Measurements from ENCODE around the gene LRMDA. TPM values are rescaled to one million over a fixed set of nuclear protein-coding genes. Genes with fewer than 3 reads are reported as not detected.
A peak's percentile ranks its signal among the peaks of the same experiment; 100 is the strongest.

Gene LRMDA
- total RNA-seq, 1 experiment from 2014 or later = not detected

DNA sequence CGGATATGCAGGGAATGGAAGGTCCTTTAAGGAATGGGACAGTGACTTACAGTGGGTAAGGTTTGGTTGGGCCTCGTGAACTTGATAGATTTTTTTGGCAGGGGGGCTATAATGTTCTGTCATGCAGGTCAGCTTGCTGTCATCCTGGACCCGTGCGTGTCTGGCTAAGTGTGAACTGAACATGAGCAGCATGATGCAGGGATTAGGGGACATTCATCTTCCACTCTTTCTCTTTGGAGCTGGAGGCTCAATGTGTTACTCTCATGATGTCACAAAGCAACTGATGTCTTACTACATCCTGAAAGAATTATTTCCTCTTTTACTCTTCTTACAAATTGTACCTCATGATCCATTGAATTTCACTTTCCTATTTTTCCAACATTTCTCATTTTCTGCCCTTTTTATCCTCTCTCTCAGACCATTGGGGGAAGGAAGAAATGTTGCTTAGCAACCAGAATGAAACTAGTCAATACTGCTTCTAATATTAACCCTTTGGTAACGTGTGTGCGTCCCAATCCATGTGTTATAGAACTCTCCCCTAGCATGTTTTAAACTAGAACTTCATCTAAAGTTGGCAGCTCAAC, 549.1 kb downstream of the LRMDA start:
- no peaks in the 10 kb centered on the region for H3K36me3 ChIP-seq (replicated peaks; ENCODE audit: control insufficient read depth, insufficient read depth, low read length)
- no peaks in the 10 kb centered on the region for H3K27me3 ChIP-seq (ENCODE audit: control insufficient read depth, insufficient read depth, low read length)
- no peak overlapping the region for H3K4me3 ChIP-seq (ENCODE audit: insufficient read depth, low read depth, low read length)
- no peak for DNase-seq

DNA sequence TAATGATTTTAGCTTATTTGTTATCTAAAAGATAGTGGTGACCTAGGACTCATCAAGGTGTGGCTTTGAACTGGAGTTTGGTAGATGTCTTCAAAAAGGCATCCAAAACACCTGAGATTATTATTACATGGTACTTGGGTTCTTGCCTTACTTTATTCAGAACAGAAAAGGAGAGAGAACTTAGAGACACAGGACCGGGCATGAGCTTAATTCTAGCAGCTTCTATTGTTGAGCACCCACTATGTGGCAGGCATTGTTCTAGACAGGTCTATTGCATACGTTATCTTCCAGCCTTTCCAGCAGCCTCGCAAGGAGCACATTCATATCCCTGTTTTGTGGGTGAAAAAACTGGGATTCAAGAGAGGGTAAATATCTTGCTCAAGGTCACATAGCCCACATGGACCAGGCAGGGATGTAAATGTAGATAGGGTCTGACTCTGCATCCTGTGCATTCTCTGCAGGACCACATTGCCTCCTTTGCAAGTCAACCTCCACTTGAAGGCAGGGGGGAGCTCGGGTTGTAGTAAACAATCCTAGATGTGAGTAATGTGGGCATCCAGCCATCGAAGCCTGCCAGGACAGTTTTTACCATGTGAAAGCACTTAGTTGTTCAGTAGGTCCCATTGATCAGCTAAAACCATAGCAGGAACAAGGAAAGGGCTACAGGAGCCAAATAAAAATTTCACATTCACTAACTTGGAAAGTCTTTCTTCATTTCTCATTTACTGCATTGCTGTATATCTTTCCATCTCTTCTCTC, 551.4 kb downstream of the LRMDA start:
- Histone ChIP-seq H3K4me3 (ENCODE audit: insufficient read depth, low read depth, low read length) (no peak overlapping the region), H3K36me3 (replicated peaks; ENCODE audit: control insufficient read depth, insufficient read depth, low read length) (no peaks in the 10 kb centered on the region), H3K27me3 (ENCODE audit: control insufficient read depth, insufficient read depth, low read length) (no peaks in the 10 kb centered on the region)
- DNase-seq = no peak

DNA sequence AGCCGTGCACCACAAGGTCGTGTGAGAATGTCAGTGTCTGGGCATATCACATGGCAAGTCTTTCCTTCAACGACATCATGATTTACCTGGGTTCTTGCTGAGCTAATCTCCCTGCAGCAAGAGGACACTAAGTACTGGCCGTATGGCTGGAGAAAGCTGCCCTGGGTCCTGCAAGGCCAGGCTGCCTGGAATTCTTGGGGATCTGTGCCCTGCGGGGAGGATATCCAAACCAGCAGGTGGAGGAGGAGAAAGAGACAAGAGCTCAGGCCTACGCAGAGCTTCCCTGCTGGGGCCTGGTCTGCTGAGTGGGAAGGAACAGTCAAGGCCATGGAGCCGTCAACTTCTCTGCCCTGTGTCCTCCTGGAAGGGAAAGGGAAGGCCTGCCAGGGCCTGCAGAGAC, 552.6 kb downstream of the LRMDA start:
- H3K27me3 ChIP-seq (ENCODE audit: control insufficient read depth, insufficient read depth, low read length) = no peaks in the 10 kb centered on the region
- no peak for DNase-seq
- no peak overlapping the region for H3K4me3 ChIP-seq (ENCODE audit: insufficient read depth, low read depth, low read length)
- H3K36me3 ChIP-seq (replicated peaks; ENCODE audit: control insufficient read depth, insufficient read depth, low read length) = no peaks in the 10 kb centered on the region

DNA sequence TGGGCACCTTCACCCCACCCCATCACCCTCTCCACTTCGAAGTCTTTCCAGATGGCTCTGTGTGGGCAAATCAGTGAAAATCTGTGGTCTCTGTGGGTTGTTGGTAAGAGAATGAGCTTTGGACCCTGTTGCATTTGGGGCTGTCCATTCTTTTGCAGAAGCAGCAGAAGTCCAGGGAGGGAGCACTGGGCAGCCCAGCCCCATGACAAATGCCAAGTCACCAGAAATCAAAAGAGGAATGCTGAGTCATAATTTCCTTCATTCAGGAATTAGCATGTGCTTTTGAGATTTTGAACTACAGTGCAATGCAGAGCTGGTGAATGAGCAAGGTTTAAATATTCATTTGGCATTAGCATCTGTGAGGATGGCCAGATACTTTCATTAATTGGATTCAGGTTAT, 556.2 kb downstream of the LRMDA start:
- no peak for DNase-seq
- Histone ChIP-seq H3K36me3 (replicated peaks; ENCODE audit: control insufficient read depth, insufficient read depth, low read length) (no peaks in the 10 kb centered on the region), H3K27me3 (ENCODE audit: control insufficient read depth, insufficient read depth, low read length) (no peaks in the 10 kb centered on the region), H3K4me3 (ENCODE audit: insufficient read depth, low read depth, low read length) (no peak overlapping the region)

DNA sequence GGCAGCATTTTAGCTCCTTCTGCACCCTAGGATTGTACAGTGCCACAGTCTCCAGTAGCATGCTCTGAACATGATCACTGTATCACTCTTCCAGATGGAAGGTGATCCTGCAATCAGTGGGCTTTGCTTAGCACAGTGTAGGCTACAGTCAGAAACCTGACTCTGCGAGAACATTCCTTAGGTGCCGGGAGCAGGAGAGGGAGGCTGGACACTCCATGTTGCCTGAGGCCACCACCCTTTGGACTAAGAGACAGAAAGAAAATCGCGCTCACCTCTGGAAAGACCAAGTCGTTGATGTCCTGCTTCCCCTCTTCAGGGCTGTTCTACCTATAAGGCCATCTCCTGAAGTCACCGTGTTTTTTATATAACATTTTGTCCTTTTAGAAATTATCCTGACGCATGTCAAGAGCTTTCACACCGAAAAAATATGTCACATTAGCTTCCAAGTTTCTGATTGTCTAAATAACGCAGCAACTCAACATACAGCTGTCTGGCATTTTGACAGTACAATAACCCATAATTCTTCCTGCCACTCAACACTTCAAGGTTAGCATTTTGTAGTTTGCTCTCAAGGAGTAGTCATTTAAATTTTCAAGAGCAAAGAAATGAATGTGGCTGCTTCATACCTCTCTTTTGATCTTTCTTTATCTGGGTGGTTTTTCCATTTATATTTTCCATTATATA, 563.1 kb downstream of the LRMDA start:
- Histone ChIP-seq H3K36me3 (replicated peaks; ENCODE audit: control insufficient read depth, insufficient read depth, low read length) (no peaks in the 10 kb centered on the region), H3K27me3 (ENCODE audit: control insufficient read depth, insufficient read depth, low read length) (no peaks in the 10 kb centered on the region), H3K4me3 (ENCODE audit: insufficient read depth, low read depth, low read length) (no peak overlapping the region)
- no peak for DNase-seq

DNA sequence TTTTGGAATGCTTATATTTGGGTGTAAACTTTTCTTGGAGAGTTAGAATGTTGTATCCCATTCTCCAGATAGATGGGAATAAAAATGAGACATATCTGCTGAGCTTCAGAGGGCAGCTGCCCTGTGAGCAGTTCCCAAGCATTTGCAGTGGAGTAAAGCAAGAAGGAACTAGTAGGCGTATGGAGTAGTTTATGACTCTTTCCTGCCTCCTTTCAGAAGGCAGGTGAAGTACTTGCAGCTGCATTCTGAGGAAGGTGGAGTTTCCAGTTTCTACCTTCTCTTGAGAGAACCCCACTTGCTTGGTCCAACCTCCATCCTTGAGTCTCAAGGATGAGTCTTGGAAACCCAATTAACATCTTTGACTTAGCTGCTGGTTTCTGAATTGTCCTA, 563.6 kb downstream of the LRMDA start:
- Histone ChIP-seq H3K27me3 (ENCODE audit: control insufficient read depth, insufficient read depth, low read length) (no peaks in the 10 kb centered on the region), H3K36me3 (replicated peaks; ENCODE audit: control insufficient read depth, insufficient read depth, low read length) (no peaks in the 10 kb centered on the region), H3K4me3 (ENCODE audit: insufficient read depth, low read depth, low read length) (no peak overlapping the region)
- DNase-seq = no peak

DNA sequence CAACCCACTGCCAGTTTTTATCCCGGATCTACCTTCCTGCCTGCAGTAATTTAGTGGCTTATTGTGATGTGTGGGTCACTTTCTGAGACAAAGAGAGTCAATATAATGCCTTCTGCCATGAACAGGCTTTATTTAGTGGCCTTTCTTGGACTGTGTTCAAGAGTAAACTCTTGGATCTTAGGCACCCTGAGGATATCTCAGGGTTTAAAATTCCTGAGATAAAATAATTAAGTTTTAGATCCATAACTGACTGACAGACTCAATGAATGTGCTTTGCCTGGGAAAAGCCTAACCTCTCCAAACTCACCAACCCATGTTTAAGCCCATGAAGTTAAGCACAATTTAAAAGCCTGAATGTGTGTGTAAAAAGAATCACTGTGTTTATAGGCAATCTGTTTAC, 564.3 kb downstream of the LRMDA start:
- H3K27me3 ChIP-seq (ENCODE audit: control insufficient read depth, insufficient read depth, low read length) = no peaks in the 10 kb centered on the region
- no peak overlapping the region for H3K4me3 ChIP-seq (ENCODE audit: insufficient read depth, low read depth, low read length)
- H3K36me3 ChIP-seq (replicated peaks; ENCODE audit: control insufficient read depth, insufficient read depth, low read length) = no peaks in the 10 kb centered on the region
- DNase-seq = no peak

DNA sequence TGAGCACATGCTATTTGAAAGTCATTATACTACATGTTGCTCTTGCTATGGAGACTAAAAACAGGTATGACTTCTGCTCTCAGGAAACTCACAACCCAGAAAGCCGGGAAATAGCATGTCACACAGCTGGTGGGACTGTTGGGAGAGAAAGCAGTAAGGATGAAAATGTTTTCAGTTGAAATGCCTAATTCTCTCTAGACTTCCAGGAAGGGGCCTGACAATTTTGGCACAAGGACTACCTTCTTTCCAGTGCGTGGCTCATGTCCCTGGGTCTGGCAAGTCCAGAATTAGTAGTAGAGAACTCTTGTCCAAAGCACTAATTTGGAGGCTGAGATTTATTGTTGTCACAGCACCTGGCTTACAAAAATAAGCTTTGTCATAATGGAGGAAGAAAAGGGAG, 567.6 kb downstream of the LRMDA start:
- DNase-seq = no peak
- H3K36me3 ChIP-seq (replicated peaks; ENCODE audit: control insufficient read depth, insufficient read depth, low read length) = no peaks in the 10 kb centered on the region
- H3K4me3 ChIP-seq (ENCODE audit: insufficient read depth, low read depth, low read length) = no peak overlapping the region
- H3K27me3 ChIP-seq (ENCODE audit: control insufficient read depth, insufficient read depth, low read length) = no peaks in the 10 kb centered on the region

DNA sequence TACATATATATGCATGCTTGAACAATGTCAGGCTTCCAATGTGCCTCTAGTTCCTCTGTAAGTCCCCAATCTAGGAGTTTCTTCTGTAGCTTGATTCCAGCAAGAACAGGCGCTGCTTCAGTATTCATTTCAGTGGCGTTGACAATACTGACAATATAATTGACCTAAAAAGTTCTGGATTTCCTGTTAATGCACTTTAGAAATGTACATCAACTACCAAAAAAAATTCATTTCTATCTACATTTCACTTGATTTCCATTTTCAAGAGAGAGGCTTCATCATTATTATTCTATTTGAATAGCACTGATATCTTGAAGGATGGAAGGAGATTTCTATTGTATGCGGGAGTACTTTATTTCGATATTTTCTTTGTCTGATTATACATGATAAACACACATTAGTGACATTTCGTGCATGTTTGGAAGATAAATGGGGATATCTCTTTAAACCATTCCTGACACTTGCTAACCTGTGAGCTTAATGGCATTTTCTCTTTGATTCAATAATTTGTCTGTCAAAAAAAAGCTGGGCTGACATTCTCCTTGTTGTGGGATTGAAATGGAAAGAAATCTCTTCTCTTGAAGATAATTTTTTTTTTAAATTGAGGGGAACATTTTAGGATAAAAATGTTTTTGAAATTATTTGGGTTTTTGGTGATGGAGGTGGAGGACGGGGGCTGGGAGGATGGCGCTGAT, 568.2 kb downstream of the LRMDA start:
- H3K27me3 ChIP-seq (ENCODE audit: control insufficient read depth, insufficient read depth, low read length) = no peaks in the 10 kb centered on the region
- H3K4me3 ChIP-seq (ENCODE audit: insufficient read depth, low read depth, low read length) = no peak overlapping the region
- DNase-seq = no peak
- no peaks in the 10 kb centered on the region for H3K36me3 ChIP-seq (replicated peaks; ENCODE audit: control insufficient read depth, insufficient read depth, low read length)

DNA sequence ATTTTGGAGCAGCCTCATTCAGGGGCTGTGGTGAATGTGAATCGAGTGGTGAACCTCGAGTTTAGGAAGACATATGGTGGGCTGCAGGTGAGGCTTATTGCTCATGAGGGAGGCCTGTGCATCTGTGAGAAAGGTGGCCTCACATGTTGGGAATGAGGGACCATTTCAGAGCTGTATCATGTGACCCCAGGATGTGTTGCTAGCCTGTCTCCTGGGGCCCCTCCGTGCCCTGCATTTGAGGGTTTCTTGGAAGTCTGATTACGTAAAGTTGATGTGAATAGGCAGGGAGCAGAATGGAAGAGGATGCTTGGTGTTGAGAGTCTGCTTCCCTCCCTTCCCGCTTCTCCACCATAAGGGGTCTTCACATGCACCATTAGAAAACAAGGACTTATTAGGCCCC, 569.1 kb downstream of the LRMDA start:
- no peak overlapping the region for H3K4me3 ChIP-seq (ENCODE audit: insufficient read depth, low read depth, low read length)
- H3K27me3 ChIP-seq (ENCODE audit: control insufficient read depth, insufficient read depth, low read length) = no peaks in the 10 kb centered on the region
- H3K36me3 ChIP-seq (replicated peaks; ENCODE audit: control insufficient read depth, insufficient read depth, low read length) = no peaks in the 10 kb centered on the region
- no peak for DNase-seq

DNA sequence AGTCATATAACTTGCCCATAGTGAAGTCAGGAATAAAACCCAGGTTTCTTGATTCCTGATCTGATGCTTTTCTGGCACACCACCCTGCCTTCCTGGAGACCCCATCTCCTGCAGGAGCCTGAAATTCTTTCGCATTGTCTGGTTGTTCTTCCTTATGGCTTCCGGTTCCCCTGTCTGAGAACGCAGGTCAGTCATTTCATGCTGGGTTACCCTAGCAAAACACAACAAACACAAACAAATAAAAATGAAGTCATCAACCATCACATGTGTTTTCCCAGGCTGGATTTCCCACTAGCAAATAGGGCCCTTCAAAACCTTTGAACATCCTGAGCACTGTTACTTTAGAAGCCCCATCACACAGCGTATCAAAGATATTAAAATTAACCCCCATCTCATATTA, 569.6 kb downstream of the LRMDA start:
- Histone ChIP-seq H3K27me3 (ENCODE audit: control insufficient read depth, insufficient read depth, low read length) (no peaks in the 10 kb centered on the region), H3K4me3 (ENCODE audit: insufficient read depth, low read depth, low read length) (no peak overlapping the region), H3K36me3 (replicated peaks; ENCODE audit: control insufficient read depth, insufficient read depth, low read length) (no peaks in the 10 kb centered on the region)
- DNase-seq = no peak

DNA sequence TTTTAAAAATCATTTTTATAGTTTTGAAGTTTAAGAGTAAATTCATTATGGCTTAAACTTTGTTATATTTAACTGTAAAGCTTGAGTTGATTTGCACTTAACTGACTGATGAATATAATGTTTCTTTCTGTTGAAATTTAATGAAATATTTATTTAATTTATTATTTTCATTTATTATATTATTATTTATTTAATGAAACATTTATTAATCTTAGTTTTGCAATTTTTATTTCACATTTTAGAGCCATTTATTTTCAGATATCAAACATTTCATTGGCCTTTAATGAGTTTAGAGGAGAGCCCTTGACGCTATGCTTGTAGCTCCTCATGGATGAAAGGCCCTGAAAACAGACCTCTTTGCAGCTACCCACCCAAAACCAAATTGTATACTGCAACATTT, 570.0 kb downstream of the LRMDA start:
- Histone ChIP-seq H3K4me3 (ENCODE audit: insufficient read depth, low read depth, low read length) (no peak overlapping the region), H3K27me3 (ENCODE audit: control insufficient read depth, insufficient read depth, low read length) (no peaks in the 10 kb centered on the region), H3K36me3 (replicated peaks; ENCODE audit: control insufficient read depth, insufficient read depth, low read length) (no peaks in the 10 kb centered on the region)
- no peak for DNase-seq

DNA sequence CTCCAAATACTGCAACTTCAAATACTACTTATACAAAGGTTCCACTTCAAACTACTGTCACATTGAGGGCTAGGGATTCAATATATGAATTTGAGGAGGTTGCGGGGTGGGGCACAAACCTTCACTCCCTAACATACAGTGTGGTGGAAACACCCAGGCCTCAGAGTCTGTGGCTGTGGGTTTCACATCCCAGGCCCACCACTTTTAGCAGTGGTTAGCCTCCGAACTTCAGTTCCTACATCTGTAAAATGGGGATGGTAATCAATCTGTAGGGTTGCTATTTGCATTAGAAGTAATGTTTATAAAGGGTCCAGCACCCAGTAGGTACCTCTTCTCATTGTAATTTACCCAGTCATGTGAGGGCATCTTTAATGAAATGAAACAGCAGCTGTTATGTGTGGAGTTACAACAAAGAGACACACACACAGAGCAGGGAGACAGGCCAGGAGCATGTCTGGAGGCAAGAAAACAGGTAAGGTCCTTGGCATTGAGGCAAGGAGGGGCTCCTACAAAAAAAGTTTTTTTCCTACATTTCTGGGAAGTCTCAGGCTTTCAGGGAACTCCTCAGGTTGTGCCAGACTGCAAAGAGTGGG, 570.9 kb downstream of the LRMDA start:
- DNase-seq = peak; percentile 24
- Histone ChIP-seq H3K27me3 (ENCODE audit: control insufficient read depth, insufficient read depth, low read length) (no peaks in the 10 kb centered on the region), H3K36me3 (replicated peaks; ENCODE audit: control insufficient read depth, insufficient read depth, low read length) (no peaks in the 10 kb centered on the region), H3K4me3 (ENCODE audit: insufficient read depth, low read depth, low read length) (no peak overlapping the region)

DNA sequence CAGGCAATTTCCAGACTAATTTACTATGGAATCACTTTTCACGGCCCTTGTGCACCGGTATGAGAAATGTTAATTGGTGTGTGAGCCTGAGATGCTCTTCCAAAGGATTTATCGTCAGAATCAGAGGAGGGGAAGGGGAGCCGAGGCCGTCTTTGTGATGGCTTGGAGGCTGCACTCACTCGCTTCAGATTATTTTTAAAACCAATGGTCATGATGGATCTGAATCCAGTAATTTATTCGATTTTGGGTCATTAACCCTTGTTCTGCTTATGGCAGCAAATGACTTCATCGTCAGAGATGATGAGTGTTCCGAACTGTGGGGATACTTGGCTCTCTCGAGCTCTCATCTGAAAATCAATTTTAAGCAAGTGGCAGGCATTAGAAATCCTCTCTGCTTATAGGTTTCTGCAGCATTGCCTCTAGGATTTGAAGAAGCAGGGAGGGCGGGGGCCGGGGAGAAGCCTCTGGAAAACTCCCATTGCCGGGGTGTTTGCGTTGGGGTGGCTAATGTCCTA, 576.3 kb downstream of the LRMDA start:
- no peak overlapping the region for H3K4me3 ChIP-seq (ENCODE audit: insufficient read depth, low read depth, low read length)
- no peak for DNase-seq
- H3K27me3 ChIP-seq (ENCODE audit: control insufficient read depth, insufficient read depth, low read length) = no peaks in the 10 kb centered on the region
- H3K36me3 ChIP-seq (replicated peaks; ENCODE audit: control insufficient read depth, insufficient read depth, low read length) = no peaks in the 10 kb centered on the region

Measured in H7 (cell line).